HCT116 (cell line): ENCODE results near the gene CPED1. TPM values are rescaled to one million over a fixed set of nuclear protein-coding genes. Genes with fewer than 3 reads are reported as not detected.

ENCODE experiments used
- ATAC-seq: fragments of 200-7000 bp; cut with Tn5 transposase; 2 replicates; pipeline ENCODE4 v1.9.1; 2020; ENCODE audit warnings: mild to moderate bottlenecking, moderate library complexity
- BruUV-seq: library from RNA; stranded (reverse); fragments of 400-500 nt; replicated peaks from 2 replicates; lab custom pipeline; 2021; lab: Mats Ljungman, UMichigan
- CTCF ChIA-PET: fragments of 300-600 bp; sonication (Branson Sonifier 250); formaldehyde crosslinking; loops from one replicate; lab custom pipeline; 2021; ENCODE audit warnings: antibody characterized with exemption; lab: Charles Lee
- POLR2A ChIA-PET: fragments of 300-600, 350-600 bp; sonication (Branson Sonifier 250); formaldehyde crosslinking; loops from one replicate; lab custom pipeline; 2021; ENCODE audit warnings: antibody characterized with exemption; lab: Charles Lee
- RAD21 ChIA-PET, 2 experiments: fragments of 300-600 bp; sonication (Branson Sonifier 250); formaldehyde crosslinking; loops; one replicate each; lab custom pipeline; 2023; ENCODE audit warnings: low total read pairs in 2 of 2; ENCODE audit not compliant: uncharacterized antibody in 2 of 2, unreplicated experiment in 2 of 2, low non-redundant PET in 1 of 2; lab: Charles Lee
- DNase-seq: peaks from one replicate; pipeline ENCODE4 v3.0.0-alpha.2; 2010; ENCODE audit warnings: low read depth, low spot score
- H2AFZ ChIP-seq: fragments of 200-600 bp; shearing (Covaris generic), sonication (generic); 2 replicates; pipeline ENCODE4 v1.6.1; 2017; ENCODE audit warnings: low read depth, mixed run types, mixed read lengths, antibody characterized with exemption, low read length; ENCODE audit not compliant: poor library complexity, severe bottlenecking
- H3K27ac ChIP-seq: 2 replicates; pipeline ENCODE4 v1.5.1; 2012; ENCODE audit warnings: low read depth, low read length
- H3K27me3 ChIP-seq: fragments of 200-600 bp; sonication (generic); 2 replicates; pipeline ENCODE4 v1.6.1; 2016; ENCODE audit warnings: mixed run types, low read length, mixed read lengths; ENCODE audit not compliant: insufficient read depth
- H3K36me3 ChIP-seq, 2 experiments: fragments of 200-500 bp in 1 of 2; fragments of 200-600 bp in 1 of 2; sonication (Bioruptor generic) in 1 of 2; sonication (generic) in 1 of 2; 2 replicates each; pipeline versions ENCODE4 v1.5.1 to v1.6.1; 2014 to 2016; ENCODE audit warnings: low read length in 2 of 2, inconsistent platforms in 1 of 2, mixed read lengths in 1 of 2, mixed run types in 1 of 2; ENCODE audit not compliant: insufficient read depth in 2 of 2, control insufficient read depth in 1 of 2
- H3K4me1 ChIP-seq, 2 experiments: fragments of 200-600 bp in 1 of 2; sonication (generic) in 1 of 2; 2 replicates each; pipeline versions ENCODE4 v1.5.1 to v1.6.1; 2012 to 2017; ENCODE audit warnings: low read length in 2 of 2, inconsistent platforms in 1 of 2, mild to moderate bottlenecking in 1 of 2, mixed read lengths in 1 of 2, mixed run types in 1 of 2, moderate library complexity in 1 of 2; ENCODE audit not compliant: insufficient read depth in 2 of 2, control insufficient read depth in 1 of 2
- H3K4me2 ChIP-seq: fragments of 200-600 bp; sonication (generic); 2 replicates; pipeline ENCODE4 v1.6.1; 2017; ENCODE audit warnings: mixed run types, low read length, mixed read lengths
- H3K4me3 ChIP-seq, 2 experiments: fragments of 200-600 bp in 1 of 2; sonication (generic) in 1 of 2; replicated peaks in 1 of 2; 2 replicates each; pipeline ENCODE4 v1.5.1; 2011 to 2016; ENCODE audit warnings: low read length in 2 of 2, control low read depth in 1 of 2, low read depth in 1 of 2, mild to moderate bottlenecking in 1 of 2, mixed read lengths in 1 of 2, mixed run types in 1 of 2
- H3K79me2 ChIP-seq: fragments of 200-600 bp; sonication (generic); 2 replicates; pipeline ENCODE4 v1.6.1; 2017; ENCODE audit warnings: mild to moderate bottlenecking, mixed run types, low read length, moderate library complexity, mixed read lengths; ENCODE audit not compliant: insufficient read depth
- H3K9ac ChIP-seq: fragments of 200-600 bp; sonication (generic); 2 replicates; pipeline ENCODE4 v1.6.1; 2016; ENCODE audit warnings: low read length, mixed read lengths
- H3K9me2 ChIP-seq: fragments of 200-600 bp; sonication (generic), shearing (Covaris generic); 2 replicates; pipeline ENCODE4 v1.6.1; 2017; ENCODE audit warnings: mixed run types, mild to moderate bottlenecking, moderate library complexity; ENCODE audit not compliant: insufficient read depth
- H3K9me3 ChIP-seq, 2 experiments: fragments of 200-500 bp in 1 of 2; fragments of 200-600 bp in 1 of 2; sonication (Bioruptor generic) in 1 of 2; sonication (generic) in 1 of 2; 2 replicates each; pipeline ENCODE4 v1.6.1; 2014 to 2017; ENCODE audit warnings: low read length in 2 of 2, mixed read lengths in 2 of 2, inconsistent platforms in 1 of 2, low read depth in 1 of 2, mild to moderate bottlenecking in 1 of 2, mixed run types in 1 of 2, moderate library complexity in 1 of 2; ENCODE audit not compliant: control insufficient read depth in 1 of 2, insufficient read depth in 1 of 2
- H4K20me1 ChIP-seq: fragments of 200-600 bp; sonication (generic), shearing (Covaris generic); 2 replicates; pipeline ENCODE4 v1.6.1; 2017; ENCODE audit warnings: mixed run types, mild to moderate bottlenecking, moderate library complexity; ENCODE audit not compliant: insufficient read depth
- ATF3 ChIP-seq: IDR thresholded peaks from 2 replicates; pipeline ENCODE4 v1.6.1; 2012
- CBX3 ChIP-seq: IDR thresholded peaks from 2 replicates; pipeline ENCODE4 v1.6.1; 2012; ENCODE audit warnings: low read depth
- CEBPB ChIP-seq: IDR thresholded peaks from 2 replicates; pipeline ENCODE4 v1.6.1; 2012; ENCODE audit warnings: low read depth
- EGR1 ChIP-seq: IDR thresholded peaks from 2 replicates; pipeline ENCODE4 v1.6.1; 2012; ENCODE audit warnings: low read depth
- ELF1 ChIP-seq: IDR thresholded peaks from 2 replicates; pipeline ENCODE4 v1.6.1; 2012; ENCODE audit warnings: low read depth, borderline replicate concordance
- EZH2phosphoT487 ChIP-seq: fragments of 200-600 bp; IDR thresholded peaks from 2 replicates; pipeline ENCODE4 v1.6.1; 2018; ENCODE audit warnings: antibody characterized with exemption, borderline replicate concordance
- JUND ChIP-seq: IDR thresholded peaks from 2 replicates; pipeline ENCODE4 v1.6.1; 2012
- MAX ChIP-seq: IDR thresholded peaks from 2 replicates; pipeline ENCODE4 v1.6.1; 2012
- POLR2A ChIP-seq: IDR thresholded peaks from 2 replicates; pipeline ENCODE4 v1.7.0; 2011; ENCODE audit warnings: borderline replicate concordance; ENCODE audit not compliant: insufficient read depth, insufficient read length; ENCODE audit errors: extremely low read depth
- POLR2AphosphoS5 ChIP-seq: IDR thresholded peaks from 2 replicates; pipeline ENCODE4 v1.6.1; 2011; ENCODE audit warnings: mild to moderate bottlenecking, low read depth, low read length, moderate library complexity
- RAD21 ChIP-seq: IDR thresholded peaks from 2 replicates; pipeline ENCODE4 v1.6.1; 2012; ENCODE audit warnings: low read depth, mild to moderate bottlenecking
- REST ChIP-seq: IDR thresholded peaks from 2 replicates; pipeline ENCODE4 v1.6.1; 2012; ENCODE audit warnings: low read depth
- SIN3A ChIP-seq: IDR thresholded peaks from 2 replicates; pipeline ENCODE4 v1.6.1; 2012; ENCODE audit warnings: low read depth
- SP1 ChIP-seq: IDR thresholded peaks from 2 replicates; pipeline ENCODE4 v1.6.1; 2012; ENCODE audit warnings: low read depth
- SRF ChIP-seq: IDR thresholded peaks from 2 replicates; pipeline ENCODE4 v1.6.1; 2012; ENCODE audit warnings: low read depth
- YY1 ChIP-seq: IDR thresholded peaks from 2 replicates; pipeline ENCODE4 v1.6.1; 2011; ENCODE audit warnings: low read length, low read depth, moderate library complexity, mild to moderate bottlenecking; ENCODE audit not compliant: insufficient replicate concordance; ENCODE audit errors: extremely low read depth
- ZFX ChIP-seq: fragments of 450-650 bp; IDR thresholded peaks from 2 replicates; pipeline ENCODE4 v1.6.1; 2017
- ZNF274 ChIP-seq: fragments of 200-500 bp; sonication (Bioruptor generic); IDR thresholded peaks from 2 replicates; pipeline ENCODE4 v1.6.1; 2014; ENCODE audit warnings: mild to moderate bottlenecking, low read depth, low read length, inconsistent platforms
- intact Hi-C: fragments of 100-400 bp; cut with micrococcal nuclease; formaldehyde crosslinking; loops from 2 replicates; pipeline ENCODE4 v1.10.0; 2022
- total RNA-seq: library from RNA; stranded (reverse); gene quantifications from one replicate; pipeline ENCODE4 v1.2.1, GENCODE V29; 2021; ENCODE audit not compliant: unreplicated experiment
- TF ChIP-seq, protein P1 (sequence below): IDR thresholded peaks from 2 replicates; pipeline ENCODE4 v1.6.1; 2011; ENCODE audit warnings: mild to moderate bottlenecking, low read length, moderate library complexity; ENCODE audit not compliant: insufficient replicate concordance; ENCODE audit errors: extremely low read depth

CPED1 gene
- total RNA-seq, 1 experiment from 2014 or later = 1.2 TPM

GRCh38 chr7:121138262-121138933, 149.9 kb downstream of the CPED1 start (continued):
- TF ChIP-seq EZH2phosphoT487 (no peak), ATF3 (peak; percentile 46; the same call in 1 of the 2 replicates)

DNA sequence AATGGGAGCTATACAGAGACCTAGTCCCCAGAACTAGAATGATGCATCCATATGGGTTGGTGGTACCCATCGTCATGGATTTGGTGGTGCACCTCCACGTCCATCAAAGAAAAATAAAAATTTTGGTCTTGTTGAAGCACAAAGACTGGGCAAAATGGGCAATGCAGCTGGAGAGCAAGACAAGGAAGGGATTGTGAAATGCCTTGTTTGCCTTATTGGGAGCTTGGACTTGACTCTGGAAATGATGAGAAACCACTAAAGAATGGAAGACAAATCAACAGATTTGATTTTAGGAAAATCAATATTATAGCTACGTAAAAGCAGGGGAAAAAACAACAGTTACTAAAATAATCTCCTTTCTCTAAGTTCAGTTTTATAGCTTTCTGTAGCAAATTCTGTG, 150.9 kb downstream of the CPED1 start:
- Histone ChIP-seq H3K9me3 (no peaks in the 10 kb centered on the region), H3K4me1 (no peaks in the 10 kb centered on the region), H4K20me1 (no peaks in the 10 kb centered on the region), H2AFZ (no peak overlapping the region), H3K4me2 (no peak overlapping the region), H3K9me2 (no peaks in the 10 kb centered on the region), H3K79me2 (no peaks in the 10 kb centered on the region), H3K27ac (no peak overlapping the region), H3K9ac (no peak overlapping the region), H3K36me3 (no peaks in the 10 kb centered on the region), H3K4me3 (no peak overlapping the region), H3K27me3 (no peaks in the 10 kb centered on the region)
- ChIA-PET CTCF (no interaction called here), RAD21 (no interaction called here), POLR2A (no interaction called here)
- TF ChIP-seq JUND (no peak), RAD21 (no peak), ATF3 (no peak), ZNF274 (no peak), SIN3A (no peak), CEBPB (no peak), POLR2A (no peak), CBX3 (no peak), SP1 (no peak), SRF (no peak), YY1 (no peak), POLR2AphosphoS5 (no peak), REST (no peak), EGR1 (no peak), ELF1 (no peak), MAX (no peak), ZFX (no peak)
- TF ChIP-seq, protein P1, sequence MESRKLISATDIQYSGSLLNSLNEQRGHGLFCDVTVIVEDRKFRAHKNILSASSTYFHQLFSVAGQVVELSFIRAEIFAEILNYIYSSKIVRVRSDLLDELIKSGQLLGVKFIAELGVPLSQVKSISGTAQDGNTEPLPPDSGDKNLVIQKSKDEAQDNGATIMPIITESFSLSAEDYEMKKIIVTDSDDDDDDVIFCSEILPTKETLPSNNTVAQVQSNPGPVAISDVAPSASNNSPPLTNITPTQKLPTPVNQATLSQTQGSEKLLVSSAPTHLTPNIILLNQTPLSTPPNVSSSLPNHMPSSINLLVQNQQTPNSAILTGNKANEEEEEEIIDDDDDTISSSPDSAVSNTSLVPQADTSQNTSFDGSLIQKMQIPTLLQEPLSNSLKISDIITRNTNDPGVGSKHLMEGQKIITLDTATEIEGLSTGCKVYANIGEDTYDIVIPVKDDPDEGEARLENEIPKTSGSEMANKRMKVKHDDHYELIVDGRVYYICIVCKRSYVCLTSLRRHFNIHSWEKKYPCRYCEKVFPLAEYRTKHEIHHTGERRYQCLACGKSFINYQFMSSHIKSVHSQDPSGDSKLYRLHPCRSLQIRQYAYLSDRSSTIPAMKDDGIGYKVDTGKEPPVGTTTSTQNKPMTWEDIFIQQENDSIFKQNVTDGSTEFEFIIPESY = no peak
- DNase-seq (no peak), ATAC-seq (no peak)
- intact Hi-C loops = no loop called here
- BruUV-seq = no TSS peak
